ENCODE results near the gene PACS2. TPM values are rescaled to one million over a fixed set of nuclear protein-coding genes. Genes with fewer than 3 reads are reported as not detected.
A peak's percentile ranks its signal among the peaks of the same experiment; 100 is the strongest.

Gene PACS2
- total RNA-seq, 1 experiment from 2014 or later = 72.5 TPM

DNA sequence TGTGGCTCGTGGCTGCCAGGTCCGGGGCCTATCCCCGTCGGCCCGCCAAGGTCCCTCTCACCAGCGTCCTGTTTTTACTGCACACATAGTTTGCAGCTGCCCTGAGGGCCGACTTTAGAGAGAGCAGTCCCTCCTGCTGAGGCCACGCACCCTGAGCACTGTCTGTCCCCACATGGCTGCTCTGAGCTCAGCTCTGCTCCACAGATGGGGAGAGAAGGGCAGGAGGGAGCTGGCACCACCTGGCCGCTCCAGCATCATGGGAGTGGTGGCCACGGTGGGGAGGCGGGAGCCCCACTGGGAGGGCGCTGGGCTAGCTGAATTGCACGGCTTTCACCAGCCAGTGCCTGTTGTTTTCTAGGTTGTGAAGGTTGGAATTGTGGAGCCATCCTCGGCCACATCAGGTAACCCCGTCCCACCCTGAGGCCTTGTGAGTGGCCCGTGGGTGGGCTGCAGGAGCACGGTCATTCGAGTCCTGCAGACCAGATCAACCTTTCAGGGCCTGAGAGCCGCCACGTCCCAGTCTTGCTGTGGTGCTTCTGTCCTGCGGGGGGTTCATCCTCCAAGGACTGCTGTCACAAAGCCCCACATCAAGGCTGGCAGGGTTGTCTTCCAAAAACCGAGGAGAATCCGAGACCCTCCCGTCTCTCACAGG, 76.4 kb downstream of the PACS2 start:
- no peak overlapping the region for H4K8ac ChIP-seq (replicated peaks; ENCODE audit: insufficient read length, low read depth, low read length)
- H3K4ac ChIP-seq (ENCODE audit: low read depth, low read length) = no peak overlapping the region
- Mint-ChIP-seq H3K27ac (no peak overlapping the region), H3K4me1 (no peaks in the 10 kb centered on the region), H3K9me3 (no peaks in the 10 kb centered on the region), H3K27me3 (ENCODE audit: low read depth) (peaks cover 1% of the 10 kb centered on the region; the same call in 1 of the 2 replicates), H3K4me3 (no peak overlapping the region), H3K36me3 (ENCODE audit: insufficient read depth in 1 of 3, low read depth in 3 of 3) (peaks cover 2 to 8% (median 7%) of the 10 kb centered on the region in 3 experiments; a peak in 5 of 7 replicates)
- H3K23me2 ChIP-seq (ENCODE audit: insufficient read length, low read depth, low read length, poor library complexity, severe bottlenecking) = no peaks in the 10 kb centered on the region
- no peaks in the 10 kb centered on the region for H3K9me3 ChIP-seq (ENCODE audit: control insufficient read depth, low read depth, low read length)
- H3K4me1 ChIP-seq (ENCODE audit: insufficient read depth, low read length) = no peaks in the 10 kb centered on the region
- H3K27ac ChIP-seq (ENCODE audit: insufficient read length, low read depth, low read length) = no peak overlapping the region
- no peak overlapping the region for H2BK5ac ChIP-seq (ENCODE audit: insufficient read length, low read length)
- no CpG with 5 or more reads among the region's 24 CpGs for WGBS (ENCODE audit: extremely low coverage, insufficient read length, low lambda C conversion rate)
- no peak overlapping the region for H3K23ac ChIP-seq (ENCODE audit: insufficient read length, low read depth, low read length)
- H2BK15ac ChIP-seq (ENCODE audit: low read depth, low read length) = no peak overlapping the region
- H3K56ac ChIP-seq (ENCODE audit: insufficient read length, low read depth, low read length) = no peak overlapping the region
- no peak for TF ChIP-seq CTCF (conservative IDR thresholded peaks at IDR 0.05)
- no peak overlapping the region for H2BK20ac ChIP-seq (ENCODE audit: low read depth, low read length, poor library complexity, severe bottlenecking)
- H2BK12ac ChIP-seq (ENCODE audit: insufficient read length, low read depth, low read length) = no peak overlapping the region
- DNase-seq = no peak
- H4K5ac ChIP-seq (ENCODE audit: insufficient read length, low read depth, low read length) = no peak overlapping the region
- no peak overlapping the region for H2AFZ ChIP-seq (ENCODE audit: low read length)
- no peak overlapping the region for H2AK5ac ChIP-seq (ENCODE audit: insufficient read length, low read length)
- no peaks in the 10 kb centered on the region for H3K27me3 ChIP-seq (ENCODE audit: insufficient read depth, low read length)
- no peak overlapping the region for H2BK120ac ChIP-seq (ENCODE audit: low read depth, low read length, poor library complexity, severe bottlenecking)
- H3K79me1 ChIP-seq (ENCODE audit: insufficient read depth, low read depth, low read length, poor library complexity, severe bottlenecking) = no peaks in the 10 kb centered on the region
- no peak overlapping the region for H3K9ac ChIP-seq (ENCODE audit: extremely low read depth, insufficient read length, low read length)
- H3K18ac ChIP-seq (ENCODE audit: insufficient read length, low read depth, low read length) = no peak overlapping the region
- H4K20me1 ChIP-seq (ENCODE audit: control insufficient read depth, insufficient read depth, insufficient read length) = no peaks in the 10 kb centered on the region
- no peak overlapping the region for H3T11ph ChIP-seq (ENCODE audit: low read length)
- peak overlapping the region; percentile 16 for H4K91ac ChIP-seq (ENCODE audit: insufficient read length, low read depth, low read length)
- no peaks in the 10 kb centered on the region for H3K79me2 ChIP-seq (ENCODE audit: insufficient read depth, low read length)
- H3K14ac ChIP-seq (ENCODE audit: insufficient read depth, low read length) = no peak overlapping the region
- no peak overlapping the region for H3K4me2 ChIP-seq (ENCODE audit: insufficient read depth, insufficient read length, low read length)
